HG03571 (cell line): ENCODE data around the gene PITPNM1.
"Not testable (repeated sequence)": the region's sequence is repeated elsewhere in the genome, so short reads cannot be mapped to it uniquely, and the experiment has no call there.

Experiments
- ATAC-seq: cut with Tn5 transposase; IDR thresholded peaks from one replicate; pipeline ENCODE4 v1.9.1; 2021; ENCODE audit not compliant: unreplicated experiment

PITPNM1 gene

DNA sequence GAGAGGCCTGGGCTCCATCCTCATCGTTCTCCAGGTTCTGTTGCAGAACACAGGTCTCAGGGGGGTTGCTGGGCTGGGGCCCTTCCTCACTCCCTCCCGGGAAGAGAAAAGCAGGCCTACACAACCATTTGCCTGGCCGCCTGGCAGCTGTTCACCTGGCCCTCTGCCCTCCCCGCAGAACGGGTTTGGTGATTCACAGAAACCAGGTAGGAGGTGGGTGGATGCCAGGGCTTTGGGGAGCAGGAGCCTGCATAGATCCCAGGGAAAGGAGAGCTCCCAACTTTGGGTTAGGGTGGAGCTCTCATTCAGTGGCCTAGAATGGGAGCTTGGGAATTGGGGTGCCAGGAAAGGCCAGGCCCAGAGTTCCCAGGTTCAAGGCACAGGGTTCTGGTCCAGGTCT, 37.1 kb downstream of the PITPNM1 start:
- ATAC-seq, result no peak

DNA sequence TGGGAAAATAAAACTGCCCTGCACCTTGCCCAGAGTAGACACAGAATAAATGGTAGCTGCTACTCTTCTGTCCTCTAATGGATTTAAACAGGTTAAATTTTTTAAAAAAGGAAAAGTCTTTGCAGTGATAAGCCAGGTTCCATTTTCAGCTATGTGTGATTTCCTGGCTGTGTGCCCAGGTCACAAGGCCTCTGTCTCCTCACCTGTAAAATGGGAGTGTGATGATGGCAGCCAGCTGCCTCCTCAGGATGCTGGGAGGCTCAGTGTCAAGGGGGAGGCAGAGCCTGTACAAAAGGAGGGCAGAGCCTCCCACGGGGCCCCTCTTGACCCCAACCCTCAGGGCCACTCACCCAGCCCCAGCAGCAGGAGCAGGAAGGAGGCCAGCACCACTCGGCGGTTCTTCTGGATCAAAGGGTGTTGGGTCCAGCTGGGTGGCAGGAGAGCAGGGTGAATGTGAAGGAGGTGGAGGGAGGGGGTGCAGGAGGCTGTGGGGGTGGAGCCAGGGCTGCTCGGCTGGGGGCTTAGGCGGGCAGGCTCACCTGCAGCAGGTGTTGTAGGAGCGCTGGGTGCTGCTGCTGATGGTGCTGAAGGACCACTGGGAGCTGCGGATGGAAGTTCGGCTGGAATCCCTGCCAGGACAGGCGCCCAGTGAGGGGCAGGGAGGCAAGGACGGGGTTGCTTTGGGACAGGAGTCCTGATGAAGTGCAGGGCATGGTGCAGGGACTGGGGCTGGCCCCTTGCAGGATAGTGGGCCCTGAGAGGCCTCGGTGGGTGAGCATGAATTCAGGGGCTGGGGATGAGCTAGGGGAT, 38.0 kb downstream of the PITPNM1 start:
- no peak for ATAC-seq

DNA sequence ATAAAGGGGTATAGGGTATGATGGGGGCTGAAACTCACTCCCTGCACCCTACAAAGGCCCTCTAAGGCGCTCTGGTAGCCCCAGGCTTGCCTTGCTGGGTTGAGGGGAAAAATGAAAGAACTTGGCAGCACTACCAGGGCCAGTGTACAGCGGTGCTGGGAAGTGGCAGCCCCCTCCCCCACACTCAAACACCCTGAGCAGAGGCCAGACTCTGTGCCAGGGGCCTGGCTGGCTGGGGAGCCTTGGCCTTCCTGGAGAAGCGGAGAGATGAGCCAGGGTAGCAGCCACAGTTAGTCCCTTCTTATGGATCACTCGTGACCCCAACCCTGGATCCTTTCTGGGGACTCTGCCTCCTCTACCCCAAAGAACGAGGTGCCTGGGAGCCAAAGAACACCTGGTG, 38.8 kb downstream of the PITPNM1 start:
- no peak for ATAC-seq

DNA sequence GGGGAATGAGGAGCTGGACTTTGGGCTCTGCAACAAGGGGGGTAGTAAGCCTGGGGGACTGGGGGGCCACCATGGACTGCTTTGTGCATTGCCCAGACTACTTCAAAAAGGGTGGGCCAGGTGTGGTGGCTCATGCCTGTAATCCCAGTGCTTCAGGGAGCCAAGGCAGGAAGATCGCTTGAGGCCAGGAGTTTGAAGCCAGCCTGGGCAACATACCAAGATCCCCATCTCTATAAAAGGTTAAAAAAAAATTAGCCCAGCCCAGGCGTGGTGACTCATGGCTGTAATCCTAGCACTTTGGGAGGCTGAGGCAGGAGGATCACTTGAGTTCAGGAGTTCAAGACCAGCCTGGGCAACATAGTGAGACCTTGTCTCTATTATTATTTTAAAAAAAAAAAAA, 39.6 kb downstream of the PITPNM1 start:
- ATAC-seq, result not testable (repeated sequence)

DNA sequence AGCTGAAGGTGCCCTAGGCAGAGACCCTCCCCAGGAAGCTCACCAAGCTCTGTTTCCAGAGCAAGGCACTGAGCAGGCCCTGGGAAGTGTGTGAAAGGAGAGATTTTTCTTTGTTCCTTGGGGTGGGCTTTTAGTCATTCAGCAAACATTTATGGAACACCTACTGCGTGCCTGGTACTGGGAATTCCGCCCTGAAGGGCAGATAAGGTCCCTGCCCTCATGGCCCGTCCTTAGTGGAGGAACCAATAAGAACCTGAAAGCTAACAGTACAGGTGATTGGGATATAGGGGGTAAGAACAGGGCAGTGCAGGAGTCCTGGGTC, 40.0 kb downstream of the PITPNM1 start:
- ATAC-seq, result no peak

DNA sequence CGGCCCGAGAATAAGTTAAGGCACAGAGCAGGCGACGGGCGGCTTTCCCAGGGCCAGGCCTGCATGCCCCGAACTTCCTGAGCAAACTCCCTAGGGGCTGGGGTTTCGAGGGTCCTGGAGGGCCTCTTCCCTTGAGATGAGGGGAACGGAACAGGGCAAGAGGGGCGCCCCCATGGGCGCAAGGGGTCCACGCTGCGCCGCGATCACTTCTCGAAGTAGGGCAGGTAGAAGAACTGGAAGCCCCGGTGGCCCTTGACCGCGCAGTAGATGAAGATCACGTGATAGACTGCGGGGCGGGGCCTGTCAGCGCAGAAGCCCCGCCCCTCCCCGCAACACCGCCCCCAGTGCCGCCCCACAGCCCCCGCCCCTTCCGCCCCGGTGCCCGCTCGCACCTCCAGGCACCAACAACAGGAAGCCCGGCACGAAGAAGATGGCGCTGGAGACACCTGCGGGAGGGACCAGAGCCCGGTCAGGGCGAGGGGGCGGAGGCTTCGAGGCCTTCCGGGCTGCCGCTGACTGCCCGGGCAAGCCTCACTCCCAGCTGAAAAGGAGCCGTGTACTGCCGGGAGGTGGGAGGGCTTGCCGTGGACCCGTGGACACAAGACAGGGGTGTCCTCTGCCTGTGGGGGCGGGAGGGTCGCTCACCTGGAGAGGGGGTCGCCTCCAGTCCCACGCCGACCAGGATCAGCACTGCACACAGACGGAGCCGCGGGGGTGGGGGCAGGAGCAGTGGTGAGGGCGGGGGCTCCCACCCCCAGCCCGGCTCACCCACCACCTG, 40.6 kb downstream of the PITPNM1 start:
- peak; percentile 47 for ATAC-seq

DNA sequence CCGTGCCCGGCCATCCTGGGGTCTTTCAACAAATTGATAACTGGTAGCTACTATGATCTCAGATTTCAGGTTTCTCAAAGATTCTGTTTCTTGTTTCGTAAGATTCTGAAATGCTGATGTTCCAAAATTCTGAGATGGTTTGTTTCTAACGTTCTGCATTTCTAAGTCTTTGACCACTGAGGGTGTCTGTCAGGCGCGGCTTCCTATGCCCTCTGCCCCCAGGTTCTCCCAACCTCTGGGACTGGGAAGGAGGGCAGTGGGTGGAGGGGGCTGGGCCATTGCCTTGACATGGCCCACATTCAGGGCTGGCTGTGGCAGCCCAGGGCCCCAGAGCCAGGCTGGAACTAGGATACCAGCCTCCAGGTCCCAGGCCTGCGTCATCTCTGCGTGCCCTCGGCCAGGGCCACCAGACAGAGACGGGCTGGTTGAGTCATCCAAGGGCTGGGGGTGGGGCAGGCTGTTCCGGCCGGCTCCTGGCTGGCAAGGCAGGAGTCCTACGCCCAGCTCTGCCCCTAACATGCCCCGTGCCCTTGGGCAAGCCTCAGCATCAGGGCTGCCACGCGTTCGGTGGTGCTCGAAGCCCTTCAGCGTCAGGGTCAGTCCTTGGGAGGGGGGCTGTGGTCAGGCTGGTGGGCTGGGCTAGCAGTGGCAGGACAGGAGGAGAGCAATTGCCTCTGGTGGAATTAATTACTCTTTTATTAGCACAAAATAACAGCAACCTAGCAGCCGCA, 41.3 kb downstream of the PITPNM1 start:
- no peak for ATAC-seq

DNA sequence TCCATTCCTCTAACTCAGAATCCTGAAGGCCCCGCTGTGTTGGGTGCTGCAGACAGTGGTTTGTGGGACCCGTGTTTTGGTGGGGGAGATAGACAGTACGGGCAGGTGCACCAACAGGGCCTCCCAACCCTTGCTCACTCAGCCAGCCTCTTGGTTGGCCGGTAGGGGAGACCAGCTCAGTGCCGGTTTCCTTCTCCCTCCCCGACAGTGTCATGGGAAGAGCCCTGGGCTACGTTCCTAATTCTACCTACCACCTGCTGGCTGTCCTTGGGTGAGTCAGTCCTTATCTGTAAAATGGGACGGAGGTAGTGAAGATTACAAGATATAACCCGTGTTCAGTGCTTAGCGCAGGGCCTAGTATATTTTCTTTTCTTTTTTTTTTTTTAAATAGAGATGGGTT, 42.0 kb downstream of the PITPNM1 start:
- no peak for ATAC-seq

DNA sequence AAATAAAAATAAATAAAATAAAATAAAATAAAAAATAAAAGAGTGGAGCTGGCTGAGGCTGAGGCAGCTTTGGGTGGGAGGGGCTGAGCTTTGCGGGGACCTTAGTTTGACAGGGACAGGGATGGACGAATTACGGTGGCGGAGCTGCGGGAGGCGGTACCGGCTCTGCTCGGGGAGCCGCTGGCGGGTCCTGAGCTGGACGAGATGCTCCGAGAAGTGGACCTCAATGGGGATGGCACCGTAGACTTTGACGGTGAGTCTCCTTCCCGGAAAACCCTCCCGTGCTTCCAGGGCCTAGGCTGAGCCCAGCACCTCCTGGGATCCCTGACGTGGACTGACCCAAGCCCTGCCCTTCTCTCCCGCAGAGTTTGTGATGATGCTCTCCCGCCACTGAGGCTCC, 46.9 kb downstream of the PITPNM1 start:
- ATAC-seq, result no peak

DNA sequence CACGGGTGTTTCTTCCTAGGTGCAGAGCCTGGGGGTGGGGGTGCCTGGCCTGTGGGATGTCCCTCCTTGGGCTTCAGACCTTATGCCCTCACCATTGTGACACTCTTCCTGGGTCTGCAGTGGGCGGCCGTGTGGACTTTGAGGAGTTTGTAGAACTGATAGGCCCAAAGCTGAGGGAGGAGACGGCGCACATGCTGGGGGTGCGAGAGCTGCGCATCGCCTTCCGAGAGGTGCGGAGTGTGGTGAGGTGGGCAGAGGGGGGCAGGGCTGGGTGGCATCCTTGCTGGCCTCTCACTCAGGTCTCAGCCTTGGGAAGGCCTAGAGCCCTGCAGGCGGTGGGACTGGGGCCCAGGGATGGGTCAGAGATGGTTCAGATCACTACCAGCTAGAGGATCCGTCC, 47.7 kb downstream of the PITPNM1 start:
- no peak for ATAC-seq

DNA sequence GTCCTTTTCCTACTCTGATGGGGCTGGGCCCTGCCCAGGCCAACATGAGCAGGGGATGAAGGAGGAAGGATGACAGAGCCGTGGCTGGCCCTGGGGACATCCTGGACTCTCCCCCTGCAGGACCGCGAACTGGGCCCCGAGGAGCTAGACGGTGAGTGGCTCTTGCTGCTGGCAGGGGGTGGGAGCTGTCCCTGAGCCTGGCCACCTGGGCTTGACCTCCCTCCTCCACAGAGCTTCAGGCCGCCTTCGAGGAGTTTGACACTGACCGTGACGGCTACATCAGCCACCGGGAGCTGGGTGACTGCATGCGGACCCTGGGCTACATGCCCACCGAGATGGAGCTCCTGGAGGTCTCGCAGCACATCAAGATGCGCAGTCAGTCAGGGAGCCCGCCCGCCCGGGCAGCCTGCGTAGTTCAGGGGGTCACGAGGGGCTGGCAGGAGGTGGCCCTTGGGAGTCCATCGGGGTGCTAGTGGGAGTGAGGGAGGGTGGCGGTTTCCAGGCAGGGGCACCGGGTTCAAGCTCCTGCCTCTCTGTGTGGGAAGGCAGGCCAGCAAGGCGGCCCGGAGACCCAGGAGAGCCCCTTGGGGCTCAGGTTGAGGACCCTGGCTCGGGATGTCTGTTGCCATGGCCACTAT, 49.0 kb downstream of the PITPNM1 start:
- no peak for ATAC-seq

DNA sequence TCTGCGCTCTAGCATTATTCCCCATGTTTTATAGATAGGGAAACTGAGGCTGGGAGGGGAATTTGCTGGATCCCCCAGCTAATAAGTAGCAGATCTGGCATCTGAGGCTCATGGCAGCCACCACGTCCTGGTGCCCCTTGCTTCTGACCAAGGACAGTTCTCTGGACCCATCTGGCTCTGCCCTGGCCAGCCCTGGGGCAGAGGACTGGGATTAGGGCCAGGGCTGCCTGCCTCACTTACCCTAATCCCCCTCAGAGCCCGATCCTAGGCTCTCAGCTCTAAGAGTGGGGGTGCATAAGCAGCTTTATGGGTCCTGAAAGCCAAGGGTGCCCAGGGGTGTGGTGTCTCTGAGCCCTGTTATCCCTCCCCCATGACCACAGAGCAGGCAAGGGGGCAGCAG, 50.1 kb downstream of the PITPNM1 start, which contains the start of gene CABP4:
Gene CABP4 (plus strand): TSS at position 301 of the 400 bp plus-strand sequence. CDS start 70 bp downstream, at position 371.
- no peak for ATAC-seq

DNA sequence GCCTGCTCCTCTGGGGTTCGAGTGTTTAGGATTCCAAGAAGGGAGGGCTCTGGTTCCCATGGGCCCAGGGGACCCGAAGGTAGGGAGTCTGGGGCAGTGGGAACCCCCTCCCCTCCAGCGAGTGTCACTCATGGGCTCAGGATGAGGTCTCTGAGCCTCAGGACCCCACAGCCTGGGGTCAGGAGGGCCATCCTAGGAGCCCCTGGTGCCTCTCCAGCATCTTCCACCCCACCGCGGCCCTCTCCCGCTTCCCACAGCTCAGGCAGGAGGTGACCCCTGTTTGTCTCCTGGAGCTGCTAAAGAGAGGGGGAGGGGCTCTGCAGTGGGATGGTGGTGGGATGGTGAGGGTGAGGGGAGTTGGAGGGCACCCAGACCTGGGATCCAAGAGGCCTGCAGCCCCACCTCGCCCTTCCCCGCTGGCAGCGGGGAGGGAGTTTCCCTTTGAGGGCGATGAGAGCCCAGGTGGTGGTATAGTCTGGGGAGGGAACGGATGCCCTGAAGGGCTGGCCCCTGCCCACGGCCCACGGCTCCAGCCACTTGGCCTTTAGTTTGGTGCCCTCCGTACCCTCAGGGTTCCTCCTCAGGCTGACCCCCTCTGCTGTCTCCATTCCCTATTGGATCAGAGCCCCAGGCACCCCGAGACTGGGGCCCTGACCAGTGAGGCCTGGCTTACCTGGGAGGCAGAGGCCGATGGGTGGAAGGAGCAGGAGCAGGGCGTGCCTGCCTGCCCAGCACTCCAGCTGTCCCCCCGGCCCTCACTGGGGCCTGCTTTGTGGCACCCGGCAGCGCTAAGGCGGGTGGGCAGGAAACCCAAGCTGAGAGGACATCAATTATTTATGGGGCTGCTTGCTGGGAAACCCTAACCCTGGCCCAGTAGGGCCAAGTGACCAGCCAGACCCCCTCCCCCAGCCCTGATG, 51.1 kb downstream of the PITPNM1 start:
- no peak for ATAC-seq

DNA sequence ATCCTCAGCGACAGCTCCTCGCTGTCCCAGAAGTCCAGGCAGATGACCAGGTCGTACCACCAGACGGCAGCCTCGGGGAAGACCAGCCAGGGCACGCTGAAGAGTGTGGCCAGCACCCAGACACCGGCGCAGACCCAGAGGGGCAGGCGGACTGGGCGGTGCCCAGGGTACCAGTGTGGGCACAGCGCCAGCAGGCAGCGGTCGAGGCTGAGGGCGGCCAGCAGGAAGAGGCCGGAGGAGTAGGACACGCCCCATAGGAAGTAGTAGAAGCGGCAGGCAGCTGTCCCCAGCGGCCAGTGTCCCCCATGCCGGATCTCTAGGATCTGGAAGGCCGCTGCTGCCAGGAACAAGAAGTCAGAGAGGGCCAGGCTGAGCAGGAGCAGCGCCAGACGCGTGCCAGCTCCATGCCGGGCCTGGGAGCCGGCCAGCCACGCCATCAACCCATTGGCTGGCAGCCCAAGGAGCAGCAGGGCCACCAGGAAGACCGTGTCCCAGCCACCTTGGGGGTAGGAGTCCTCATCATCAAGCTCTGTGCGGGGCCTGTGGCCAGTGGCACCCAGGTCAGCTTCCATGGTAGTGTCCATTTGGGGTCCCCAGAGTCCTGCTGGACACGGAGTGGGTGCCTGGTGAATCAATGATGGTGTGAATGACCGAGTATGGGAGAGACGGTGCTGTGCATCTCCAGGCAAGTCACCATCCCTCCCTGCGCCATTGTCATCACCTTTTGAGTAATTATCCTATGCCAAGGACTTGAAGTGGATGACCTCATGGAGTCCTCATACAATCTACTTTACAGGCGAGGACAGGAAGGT, 52.8 kb downstream of the PITPNM1 start, which contains the start of gene GPR152:
Gene GPR152 (minus strand): TSS at position 589 of the 812 bp plus-strand sequence. CDS start 5 bp downstream, at position 584.
- no peak for ATAC-seq

DNA sequence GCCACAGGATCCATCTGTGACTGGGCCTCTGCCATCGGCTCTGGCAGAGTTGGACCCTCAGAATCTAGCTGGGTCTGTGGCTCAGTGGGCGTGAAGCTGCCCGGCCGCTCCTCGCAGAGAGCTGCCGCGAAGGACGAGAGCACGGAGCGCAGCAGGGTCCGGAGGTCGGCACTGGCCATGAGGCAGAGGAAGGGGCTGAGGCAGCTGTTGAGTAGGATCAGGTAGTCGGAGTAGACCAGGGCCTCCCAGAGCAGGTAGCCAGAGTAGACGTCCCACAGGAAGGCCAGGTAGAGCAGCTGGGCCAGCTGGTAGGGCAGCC, 53.5 kb downstream of the PITPNM1 start:
- ATAC-seq, result no peak

DNA sequence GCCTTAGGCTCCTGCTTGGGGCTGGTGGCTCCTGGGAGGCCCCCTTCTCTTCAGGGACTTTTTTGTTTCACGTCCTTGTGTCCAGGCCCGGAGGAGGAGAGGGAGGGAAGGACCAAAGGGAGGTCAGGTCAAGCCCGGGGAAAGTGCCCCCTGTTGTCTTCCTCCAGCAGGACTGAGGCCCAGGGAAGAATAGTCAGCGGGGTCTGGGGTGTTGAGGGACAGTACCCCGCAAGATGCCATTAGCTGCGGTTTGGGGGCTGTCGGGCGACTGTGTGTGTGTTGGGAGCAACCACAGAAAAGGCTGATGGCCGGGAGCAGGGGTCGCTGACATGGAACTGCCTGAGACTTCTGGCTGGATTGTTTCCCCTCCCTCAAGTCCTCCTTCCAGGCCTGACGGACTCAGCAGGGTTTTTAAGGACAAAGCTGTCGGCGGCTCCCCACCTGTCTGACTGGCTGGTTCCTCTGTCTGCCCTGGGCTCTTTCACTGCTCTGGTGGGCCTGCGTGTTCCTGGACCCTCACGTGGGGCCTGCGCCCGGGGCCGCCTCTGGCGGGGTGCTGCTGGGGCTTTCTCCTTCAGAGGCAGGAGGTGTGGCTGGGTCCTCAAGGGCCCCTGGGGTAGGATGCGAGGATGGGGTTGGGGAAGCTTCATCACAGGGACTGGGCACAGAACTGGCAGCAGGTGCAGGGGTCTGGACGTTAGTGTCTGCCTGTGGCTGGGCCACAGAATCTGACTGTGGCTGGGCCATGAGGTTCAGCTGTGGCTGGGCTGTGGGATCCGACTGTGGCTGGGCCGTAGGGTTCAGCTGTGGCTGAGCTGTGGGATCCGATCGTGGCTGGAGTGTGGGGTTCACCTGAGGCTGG, 54.1 kb downstream of the PITPNM1 start:
- no peak for ATAC-seq

DNA sequence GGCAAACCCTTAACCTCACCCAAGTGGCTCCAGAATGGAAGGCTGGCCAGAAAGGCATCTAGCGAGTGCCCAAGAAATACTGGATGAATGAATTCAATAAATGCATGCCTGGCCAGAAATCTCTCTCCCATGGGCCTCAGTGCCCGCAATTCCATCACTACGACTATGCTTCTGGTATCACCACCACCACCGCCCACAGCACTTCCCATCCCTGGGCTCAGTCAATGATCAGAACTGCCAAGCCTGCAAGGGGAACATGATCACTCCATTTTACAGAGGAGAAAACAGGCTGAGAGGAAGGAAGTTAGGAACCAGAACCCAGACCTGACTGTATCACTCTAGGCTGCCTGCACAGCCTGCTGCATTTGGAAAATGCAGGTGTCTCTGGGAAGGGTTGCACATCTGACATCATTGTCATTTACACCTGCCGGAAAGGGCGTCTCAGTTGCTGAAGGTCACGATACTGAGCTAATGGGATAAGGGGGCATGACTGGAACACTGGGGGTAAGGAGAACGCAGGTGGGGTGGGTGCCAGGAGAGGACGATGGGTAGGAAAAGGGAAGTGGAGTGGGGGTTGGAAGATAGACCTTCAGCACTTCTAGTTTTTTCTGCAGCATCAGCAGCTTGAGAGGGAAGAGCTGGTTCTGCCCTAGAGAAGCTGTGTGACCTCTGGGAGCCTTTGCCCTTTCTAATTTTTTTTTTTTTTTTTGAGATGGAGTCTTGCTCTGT, 55.9 kb downstream of the PITPNM1 start:
- no peak for ATAC-seq

DNA sequence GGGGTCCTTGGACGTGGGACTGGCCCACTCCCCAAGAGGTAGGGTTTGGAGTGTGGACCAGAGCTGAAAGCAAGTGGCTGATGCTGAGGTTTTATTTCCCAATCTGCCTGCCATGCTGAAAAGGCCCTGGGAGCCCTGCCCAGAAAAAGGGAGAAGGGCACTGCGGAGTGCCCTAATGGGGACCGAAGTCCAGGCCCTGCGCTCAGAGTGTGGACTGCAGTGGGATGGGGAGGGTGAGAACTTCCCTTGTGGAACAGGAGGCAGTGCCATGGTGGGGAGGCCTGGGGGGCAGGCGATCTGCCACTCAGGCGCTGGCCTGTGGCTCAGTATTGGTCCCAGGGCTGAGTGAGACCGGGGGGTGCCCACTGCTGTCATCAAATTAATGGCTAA, 56.9 kb downstream of the PITPNM1 start:
- ATAC-seq, result no peak
